HG02943 (cell line): ENCODE data around the gene KPNB1.

Source experiments
- ATAC-seq: cut with Tn5 transposase; IDR thresholded peaks from one replicate; pipeline ENCODE4 v1.9.1; 2021; ENCODE audit warnings: mild to moderate bottlenecking, low read depth, moderate library complexity; ENCODE audit not compliant: unreplicated experiment

Gene KPNB1

GRCh38 chr17:47635734-47636133, 14.0 kb upstream of the KPNB1 start:
- ATAC-seq, result no peak

- ATAC-seq, result no peak
Observed at GRCh38 chr17:47636273-47637030, 13.3 kb upstream of the KPNB1 start.

- ATAC-seq, result no peak
Observed at GRCh38 chr17:47638903-47639302, 10.8 kb upstream of the KPNB1 start.

- no peak for ATAC-seq
Observed at GRCh38 chr17:47640076-47640475, 9.6 kb upstream of the KPNB1 start.

GRCh38 chr17:47641202-47641601, 8.5 kb upstream of the KPNB1 start:
- no peak for ATAC-seq

GRCh38 chr17:47643116-47643515, 6.6 kb upstream of the KPNB1 start:
- ATAC-seq, result no peak

GRCh38 chr17:47644324-47644723, 5.4 kb upstream of the KPNB1 start:
- no peak for ATAC-seq

- ATAC-seq, result peak; percentile 10
Observed at GRCh38 chr17:47649972-47650524, 329 bp downstream of the KPNB1 start.

GRCh38 chr17:47650525-47651522, 1.1 kb downstream of the KPNB1 start:
- peak; percentile 40 for ATAC-seq

- no peak for ATAC-seq
Observed at GRCh38 chr17:47651704-47652103, 2.0 kb downstream of the KPNB1 start.

- no peak for ATAC-seq
Observed at GRCh38 chr17:47652570-47652969, 2.9 kb downstream of the KPNB1 start.

- no peak for ATAC-seq
Observed at GRCh38 chr17:47653442-47653841, 3.7 kb downstream of the KPNB1 start.

GRCh38 chr17:47654991-47655390, 5.3 kb downstream of the KPNB1 start:
- ATAC-seq, result no peak

GRCh38 chr17:47660064-47660492, 10.4 kb downstream of the KPNB1 start:
- ATAC-seq, result no peak

- ATAC-seq, result no peak
Observed at GRCh38 chr17:47663912-47664623, 14.3 kb downstream of the KPNB1 start.

- no peak for ATAC-seq
Observed at GRCh38 chr17:47664624-47664941, 14.9 kb downstream of the KPNB1 start.

GRCh38 chr17:47665655-47666054, 15.9 kb downstream of the KPNB1 start:
- ATAC-seq, result no peak

- no peak for ATAC-seq
Observed at GRCh38 chr17:47669081-47669480, 19.4 kb downstream of the KPNB1 start.

- no peak for ATAC-seq
Observed at GRCh38 chr17:47670064-47670463, 20.3 kb downstream of the KPNB1 start.

GRCh38 chr17:47674499-47674898, 24.8 kb downstream of the KPNB1 start:
- no peak for ATAC-seq
